AG09319 (cell line): ENCODE measurements around the gene CCDC80.
A peak's percentile ranks its signal among the peaks of the same experiment; 100 is the strongest.

Source experiments
- DNase-seq: peaks from one replicate; pipeline ENCODE4 v3.0.0-alpha.2; 2010; ENCODE audit warnings: low read depth; ENCODE audit errors: extremely low read depth
- TF ChIP-seq, protein P1 (sequence below): IDR thresholded peaks from 2 replicates; pipeline ENCODE4 v1.5.1; 2011; ENCODE audit warnings: low read depth, mild to moderate bottlenecking, inconsistent platforms, low read length, moderate library complexity

Gene CCDC80

DNA sequence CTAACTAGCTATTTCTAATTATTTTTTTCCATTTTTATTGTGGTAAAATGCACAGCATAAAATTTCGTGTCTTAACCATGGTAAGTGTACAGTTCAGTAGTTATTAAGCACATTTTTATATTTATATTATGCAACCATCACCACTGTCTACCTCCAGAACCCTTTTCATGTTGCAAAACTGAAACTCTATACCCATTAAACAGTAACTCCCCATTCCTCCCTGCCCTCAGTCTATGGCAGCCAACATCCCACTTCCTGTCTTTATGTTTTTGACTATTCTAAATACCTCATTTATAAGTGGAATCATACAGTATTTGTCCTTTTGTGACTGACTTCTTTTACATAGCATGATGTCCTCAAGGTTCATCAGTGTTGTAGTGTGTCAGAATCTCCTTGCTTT is 53.6 kb downstream of the CCDC80 start:
- no peak for DNase-seq
- TF ChIP-seq, protein P1, sequence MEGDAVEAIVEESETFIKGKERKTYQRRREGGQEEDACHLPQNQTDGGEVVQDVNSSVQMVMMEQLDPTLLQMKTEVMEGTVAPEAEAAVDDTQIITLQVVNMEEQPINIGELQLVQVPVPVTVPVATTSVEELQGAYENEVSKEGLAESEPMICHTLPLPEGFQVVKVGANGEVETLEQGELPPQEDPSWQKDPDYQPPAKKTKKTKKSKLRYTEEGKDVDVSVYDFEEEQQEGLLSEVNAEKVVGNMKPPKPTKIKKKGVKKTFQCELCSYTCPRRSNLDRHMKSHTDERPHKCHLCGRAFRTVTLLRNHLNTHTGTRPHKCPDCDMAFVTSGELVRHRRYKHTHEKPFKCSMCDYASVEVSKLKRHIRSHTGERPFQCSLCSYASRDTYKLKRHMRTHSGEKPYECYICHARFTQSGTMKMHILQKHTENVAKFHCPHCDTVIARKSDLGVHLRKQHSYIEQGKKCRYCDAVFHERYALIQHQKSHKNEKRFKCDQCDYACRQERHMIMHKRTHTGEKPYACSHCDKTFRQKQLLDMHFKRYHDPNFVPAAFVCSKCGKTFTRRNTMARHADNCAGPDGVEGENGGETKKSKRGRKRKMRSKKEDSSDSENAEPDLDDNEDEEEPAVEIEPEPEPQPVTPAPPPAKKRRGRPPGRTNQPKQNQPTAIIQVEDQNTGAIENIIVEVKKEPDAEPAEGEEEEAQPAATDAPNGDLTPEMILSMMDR, result no peak

DNA sequence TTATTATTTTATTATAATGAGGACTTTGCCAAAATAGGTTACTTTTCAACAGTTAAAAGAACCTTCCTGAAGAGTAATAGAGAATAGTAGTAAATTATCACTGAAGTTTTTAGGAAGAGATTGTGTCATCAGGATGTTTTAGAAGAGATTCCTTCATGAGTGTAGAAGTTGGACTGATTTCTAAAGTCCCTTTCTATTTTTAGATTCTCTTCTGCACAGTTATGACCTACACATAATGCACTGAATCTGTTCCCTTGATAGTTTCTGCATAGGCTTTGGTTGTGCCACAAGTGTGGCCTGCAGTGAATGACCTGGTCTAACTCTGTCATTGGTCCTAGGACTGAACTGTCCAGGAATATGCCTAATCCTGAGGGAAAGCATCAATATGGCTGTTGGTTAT is 55.2 kb downstream of the CCDC80 start:
- DNase-seq, result no peak
- TF ChIP-seq, protein P1, result no peak

DNA sequence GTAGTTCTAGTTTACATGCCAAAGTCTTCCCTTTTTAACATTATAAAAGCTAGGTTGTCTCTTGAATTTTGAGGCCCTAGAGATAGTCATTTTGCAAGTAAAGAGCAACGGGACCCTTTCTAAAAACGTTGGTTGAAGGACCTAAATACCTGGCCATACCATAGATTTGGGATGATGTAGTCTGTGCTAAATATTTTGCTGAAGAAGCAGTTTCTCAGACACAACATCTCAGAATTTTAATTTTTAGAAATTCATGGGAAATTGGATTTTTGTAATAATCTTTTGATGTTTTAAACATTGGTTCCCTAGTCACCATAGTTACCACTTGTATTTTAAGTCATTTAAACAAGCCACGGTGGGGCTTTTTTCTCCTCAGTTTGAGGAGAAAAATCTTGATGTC is 57.8 kb downstream of the CCDC80 start:
- DNase-seq, result no peak
- TF ChIP-seq, protein P1, result no peak

DNA sequence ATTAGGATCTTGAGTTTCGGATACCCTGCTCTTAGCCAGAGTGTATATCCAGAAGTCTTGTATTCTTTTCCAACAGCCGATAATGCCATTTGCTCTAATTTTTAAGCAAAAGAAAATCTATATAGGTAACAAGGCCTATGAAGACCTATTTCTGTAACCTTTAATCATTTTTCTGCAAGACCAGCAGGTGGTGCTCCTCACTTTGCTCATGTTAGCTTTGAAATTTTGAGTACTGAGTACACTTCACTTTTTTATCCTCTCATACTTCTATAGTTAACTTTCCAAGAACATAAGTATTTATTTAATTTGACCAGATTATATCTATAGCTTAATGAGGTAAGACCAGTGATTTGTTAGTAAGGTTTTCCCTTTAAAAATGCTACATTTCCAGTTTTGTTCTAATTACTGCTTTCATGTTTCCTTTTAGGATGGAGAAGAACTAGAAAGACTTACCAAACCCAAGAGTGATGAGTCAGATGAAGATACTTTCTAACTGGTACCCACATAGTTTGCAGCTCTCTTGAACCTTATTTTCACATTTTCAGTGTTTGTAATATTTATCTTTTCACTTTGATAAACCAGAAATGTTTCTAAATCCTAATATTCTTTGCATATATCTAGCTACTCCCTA is 58.6 kb downstream of the CCDC80 start:
- DNase-seq, result no peak
- TF ChIP-seq, protein P1, result peak; percentile 70

DNA sequence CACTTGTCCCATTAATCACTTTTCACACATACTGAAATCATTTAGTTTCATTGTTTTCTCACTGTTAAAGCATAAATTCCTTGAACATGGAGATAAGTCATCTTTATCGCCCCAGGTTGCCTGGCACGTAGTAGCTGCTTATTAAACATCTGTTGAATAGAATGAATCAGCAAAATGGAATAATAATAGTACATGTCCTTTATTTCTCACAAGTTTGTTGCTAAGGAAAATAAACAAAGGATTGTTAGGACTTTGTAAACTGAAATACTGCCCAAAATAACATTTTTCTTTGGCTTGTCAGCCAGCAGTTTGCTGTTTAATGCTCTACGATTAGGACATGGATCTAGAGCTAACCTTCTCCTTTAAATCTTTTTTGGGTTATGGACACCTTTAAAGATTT is 61.2 kb downstream of the CCDC80 start:
- no peak for DNase-seq
- TF ChIP-seq, protein P1, result no peak

DNA sequence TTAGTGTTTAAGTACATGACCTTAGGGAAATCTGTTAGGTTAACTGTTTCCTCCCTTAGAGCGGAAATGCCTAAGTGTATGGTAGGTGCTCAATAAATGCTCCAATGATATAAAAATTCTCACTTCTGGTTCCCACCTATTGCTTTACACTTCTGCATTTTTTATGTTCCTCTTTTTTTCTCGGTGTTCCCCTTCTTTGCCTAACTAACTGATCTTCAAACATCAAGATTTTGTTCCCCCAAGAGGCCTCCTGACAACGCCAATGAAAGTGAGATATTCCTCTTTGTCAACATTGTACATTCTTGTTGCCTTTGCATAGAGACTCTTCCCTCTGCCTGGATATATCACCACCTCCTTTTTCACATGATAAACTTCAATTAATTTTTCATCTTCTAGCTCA is 61.7 kb downstream of the CCDC80 start:
- TF ChIP-seq, protein P1, result no peak

DNA sequence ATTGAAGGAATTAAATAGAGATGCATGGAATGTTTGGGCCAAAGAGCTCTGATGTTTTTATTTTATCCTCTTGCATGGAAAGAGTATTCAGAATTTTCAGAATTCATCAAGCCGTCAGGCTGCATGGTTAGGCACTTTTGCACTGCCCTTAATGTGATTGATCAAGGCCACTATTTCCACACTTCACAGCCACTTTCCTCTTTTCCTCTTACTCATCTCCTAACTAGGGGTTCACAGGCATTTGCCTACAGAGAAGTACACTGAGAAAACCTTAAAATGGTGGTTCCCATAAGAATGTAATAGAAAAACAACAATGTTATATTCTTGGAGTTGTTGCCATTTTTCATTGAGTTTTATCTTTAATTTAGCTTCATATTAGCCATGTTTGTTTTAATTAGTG is 68.2 kb downstream of the CCDC80 start:
- no peak for DNase-seq
- TF ChIP-seq, protein P1, result no peak

More for the DNA sequence above, 61.7 kb downstream of the CCDC80 start:
- DNase-seq, result no peak
